ENCODE measurements around the gene TRIM33. TPM values are rescaled to one million over a fixed set of nuclear protein-coding genes. Genes with fewer than 3 reads are reported as not detected.
"Not testable (repeated sequence)": the region's sequence is repeated elsewhere in the genome, so short reads cannot be mapped to it uniquely, and the experiment has no call there.

TRIM33 gene
- total RNA-seq, 1 experiment from 2014 or later = 36.2 TPM

DNA sequence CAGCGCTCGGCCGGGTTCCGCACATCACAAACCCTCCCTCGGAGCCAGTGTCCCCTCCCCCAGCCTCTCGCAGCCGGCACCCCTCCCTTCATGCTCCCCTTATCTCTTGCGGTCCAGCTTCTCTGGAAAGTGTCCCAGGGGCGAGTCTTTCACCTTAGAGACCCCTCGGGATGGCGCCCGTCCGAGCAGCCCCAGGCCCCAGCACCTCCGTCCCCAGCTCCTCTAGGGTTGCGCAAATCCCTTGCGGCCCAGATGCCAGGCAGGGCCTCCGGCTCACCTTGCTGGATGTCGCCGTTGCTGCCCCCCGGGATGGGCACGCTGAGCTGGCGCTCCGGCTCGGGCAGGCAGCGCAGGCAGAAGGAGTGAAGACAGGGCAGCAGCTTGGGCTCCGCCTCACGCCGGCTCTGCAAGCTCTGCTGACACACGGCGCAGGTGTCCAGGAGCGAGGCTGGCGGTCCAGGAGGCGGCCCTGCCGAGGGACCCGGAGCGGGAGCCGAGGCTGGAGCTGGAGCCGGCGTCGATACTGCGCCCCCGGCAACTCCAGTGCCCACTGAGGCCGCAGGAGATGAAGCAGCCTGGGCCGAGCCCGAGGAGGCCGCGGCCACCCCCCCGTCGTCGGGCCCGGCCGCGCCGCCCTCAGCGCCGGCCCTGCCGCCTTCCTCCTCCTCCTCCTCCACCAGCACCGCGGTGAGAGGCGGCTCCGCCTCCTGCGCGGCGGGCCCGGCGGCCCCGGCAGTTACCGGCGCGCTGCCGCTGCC, 550 bp downstream of the TRIM33 start:
- peak; percentile 68 for DNase-seq (ENCODE audit: low read depth)

DNA sequence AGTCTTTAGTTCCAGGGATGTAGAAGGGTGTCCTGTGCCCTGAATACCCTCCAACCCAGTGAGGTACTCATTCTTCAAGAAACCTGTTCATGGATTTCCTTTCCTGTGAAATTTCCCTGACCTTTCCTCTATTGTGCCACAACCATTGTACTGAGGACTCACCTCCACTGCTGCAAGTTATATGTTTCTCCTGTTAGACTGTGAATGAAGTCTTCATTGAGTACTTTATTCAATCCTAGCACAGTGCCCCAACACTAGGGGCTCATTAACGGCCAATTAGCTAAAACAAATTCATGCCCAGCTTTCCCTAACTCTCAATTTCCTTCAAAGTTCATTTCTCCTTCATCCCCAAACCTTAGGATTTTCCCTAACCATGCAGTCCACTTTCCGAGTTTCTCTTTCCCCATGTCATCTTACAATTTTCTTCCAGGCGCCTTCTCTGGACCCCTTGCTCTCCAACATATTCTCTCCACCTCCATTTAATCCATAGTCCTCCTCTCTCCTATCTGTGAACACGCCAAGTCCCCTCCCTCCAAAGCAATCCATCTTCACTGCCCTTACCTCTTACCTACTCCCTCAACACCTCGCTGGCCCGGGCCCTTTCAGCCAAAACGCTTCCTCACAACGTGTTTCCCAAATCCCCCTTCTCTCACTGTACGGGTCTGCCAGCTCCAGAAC, 1.3 kb downstream of the TRIM33 start:
- DNase-seq (ENCODE audit: low read depth) = no peak

GRCh38 chr1:114508386-114508898, 2.6 kb downstream of the TRIM33 start:
- no peak for DNase-seq (ENCODE audit: low read depth)

DNA sequence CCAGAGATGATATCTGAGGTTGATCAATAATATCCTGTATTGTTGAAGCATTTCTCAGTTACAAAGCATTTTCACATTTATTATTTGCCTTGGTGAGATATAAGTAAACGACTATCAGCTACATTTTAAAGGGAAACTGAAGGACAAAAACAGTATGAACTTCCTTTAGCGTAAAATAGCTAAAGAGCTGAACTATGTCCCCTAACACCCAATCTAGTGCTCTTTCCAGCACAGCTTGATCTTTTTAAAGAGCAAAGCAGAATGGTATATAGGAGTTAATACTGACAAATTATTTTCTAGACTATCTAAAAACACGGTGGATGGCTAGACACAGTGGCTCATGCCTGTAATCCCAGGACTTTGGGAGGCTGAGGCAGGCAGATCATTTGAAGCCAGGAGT, 3.5 kb downstream of the TRIM33 start:
- no peak for DNase-seq (ENCODE audit: low read depth)

- no peak for DNase-seq (ENCODE audit: low read depth)
These were observed 5.8 kb downstream of the TRIM33 start for GRCh38 chr1:114505148-114505561.

- no peak for DNase-seq (ENCODE audit: low read depth)
These were observed 7.0 kb downstream of the TRIM33 start for GRCh38 chr1:114503916-114504422.

DNA sequence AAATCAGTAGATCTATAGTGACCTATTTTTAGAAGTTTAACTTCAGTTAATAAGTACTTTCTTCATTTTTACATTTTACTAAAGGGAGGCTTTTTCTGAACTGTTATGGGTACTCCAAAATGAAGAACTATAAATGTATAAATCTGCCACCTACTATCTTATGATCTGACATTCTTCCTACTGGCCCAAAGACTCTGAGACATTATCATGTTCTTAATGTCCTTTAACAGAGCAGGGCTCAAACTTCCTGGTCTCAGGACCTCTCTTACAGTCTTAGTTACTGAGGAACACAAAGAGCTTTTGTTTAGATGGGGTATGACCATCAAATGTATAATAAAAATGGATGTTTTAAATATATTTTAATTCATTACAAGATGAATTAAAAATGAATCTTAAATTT, 8.9 kb downstream of the TRIM33 start:
- DNase-seq (ENCODE audit: low read depth) = no peak

DNA sequence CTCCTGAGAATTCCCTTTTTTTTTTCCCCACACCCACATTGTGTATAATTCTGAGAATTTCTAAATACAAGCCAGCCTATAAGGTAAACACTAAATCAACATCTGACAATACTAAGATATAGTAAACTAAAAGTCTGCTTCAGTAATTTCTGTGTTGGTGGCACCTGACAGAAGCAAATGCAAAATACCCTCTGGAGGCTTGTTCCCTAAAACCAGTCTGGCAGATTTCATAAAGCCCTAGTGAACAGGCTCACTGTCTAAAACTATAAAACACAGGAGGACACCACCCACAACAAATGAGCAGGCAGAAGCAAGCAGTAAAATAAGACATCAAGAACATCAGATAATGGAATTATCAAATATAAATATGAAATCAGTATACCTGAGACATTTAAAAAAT, 11.5 kb downstream of the TRIM33 start:
- DNase-seq (ENCODE audit: low read depth) = no peak

DNA sequence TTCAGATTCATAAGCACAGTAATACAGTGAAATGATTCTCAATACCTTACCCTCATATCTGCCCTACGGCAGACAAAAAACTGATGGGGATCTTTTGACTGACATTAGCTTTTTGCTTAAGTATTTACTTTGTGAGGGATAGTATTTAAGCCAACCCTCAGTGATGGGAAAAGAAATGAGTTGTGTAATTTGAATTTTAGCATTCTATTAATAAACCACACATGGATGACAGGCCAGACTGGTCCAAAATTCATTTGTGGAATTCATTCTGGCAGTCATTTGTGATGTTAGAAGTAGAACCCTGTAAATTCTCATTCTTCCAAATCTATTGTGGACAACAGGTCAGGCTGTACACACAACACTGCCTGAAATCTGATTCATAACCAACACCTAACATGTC, 14.9 kb downstream of the TRIM33 start:
- no peak for DNase-seq (ENCODE audit: low read depth)

- no peak for DNase-seq (ENCODE audit: low read depth)
These were observed 15.5 kb downstream of the TRIM33 start for GRCh38 chr1:114495486-114495885.

- no peak for DNase-seq (ENCODE audit: low read depth)
These were observed 18.0 kb downstream of the TRIM33 start for GRCh38 chr1:114492978-114493377.

DNA sequence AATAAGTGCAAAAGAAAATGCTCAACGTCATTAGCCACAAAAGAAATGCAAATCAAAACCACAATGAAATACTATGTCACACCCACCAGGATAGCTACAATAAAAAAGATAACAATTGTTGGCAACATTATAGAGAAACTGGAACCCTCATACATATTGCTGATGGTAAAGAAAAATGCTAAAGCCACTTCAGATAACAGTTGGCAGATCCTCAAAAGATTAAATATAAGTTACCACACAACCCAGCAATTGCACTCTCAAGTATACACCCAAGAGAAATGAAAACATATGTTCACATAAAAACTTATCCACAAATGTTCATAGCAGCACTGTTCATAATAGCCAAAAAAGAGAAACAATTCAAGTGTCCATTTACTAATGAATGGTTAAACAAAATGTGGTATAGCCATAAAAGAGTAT, 20.7 kb downstream of the TRIM33 start:
- no peak for DNase-seq (ENCODE audit: low read depth)

- DNase-seq (ENCODE audit: low read depth) = no peak
These were observed 22.3 kb downstream of the TRIM33 start for GRCh38 chr1:114488739-114489138.

- DNase-seq (ENCODE audit: low read depth) = no peak
These were observed 25.7 kb downstream of the TRIM33 start for GRCh38 chr1:114485286-114485685.

- no peak for DNase-seq (ENCODE audit: low read depth)
These were observed 28.4 kb downstream of the TRIM33 start for GRCh38 chr1:114482585-114482984.

- DNase-seq (ENCODE audit: low read depth) = not testable (repeated sequence)
These were observed 31.4 kb downstream of the TRIM33 start for GRCh38 chr1:114479636-114480035.

GRCh38 chr1:114479134-114479533, 31.9 kb downstream of the TRIM33 start:
- DNase-seq (ENCODE audit: low read depth) = no peak

DNA sequence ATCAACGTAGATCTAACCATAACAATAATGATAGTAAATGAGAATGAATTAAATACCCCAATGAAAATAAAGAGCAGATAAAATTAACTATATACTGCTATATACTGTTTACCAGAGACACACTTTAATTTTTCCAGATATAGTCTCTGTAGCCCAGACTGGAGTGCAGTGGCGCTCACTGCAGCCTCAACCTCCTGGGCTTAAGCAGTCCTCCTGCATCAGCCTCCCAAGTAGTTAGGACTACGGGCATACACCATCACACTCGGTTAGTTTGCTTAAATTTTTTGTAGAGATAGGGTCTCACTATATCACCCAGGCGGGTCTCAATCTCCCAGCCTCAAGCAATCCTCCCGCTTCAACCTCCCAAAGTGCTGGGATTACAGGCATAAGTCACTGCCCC, 37.2 kb downstream of the TRIM33 start:
- DNase-seq (ENCODE audit: low read depth) = no peak

GRCh38 chr1:114472408-114472807, 38.6 kb downstream of the TRIM33 start:
- no peak for DNase-seq (ENCODE audit: low read depth)

DNA sequence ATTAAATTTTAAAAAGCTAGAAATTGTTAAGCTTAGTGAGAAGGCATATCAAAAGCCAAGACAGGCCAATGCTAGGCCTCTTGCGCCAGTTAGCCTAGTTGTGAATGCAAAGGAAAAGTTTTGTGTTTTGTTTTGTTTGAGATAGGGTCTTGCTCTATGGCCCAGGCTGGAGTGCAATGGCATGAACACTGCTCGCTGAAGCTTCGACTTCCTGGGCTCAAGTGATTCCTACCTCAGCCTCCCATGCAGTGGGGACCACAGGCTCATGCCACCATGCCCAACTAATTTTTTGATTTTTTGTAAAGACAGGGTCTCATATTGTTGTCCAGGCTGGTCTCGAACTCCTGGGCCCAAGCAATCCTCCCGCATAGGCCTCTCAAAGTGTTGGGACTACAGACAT, 40.3 kb downstream of the TRIM33 start:
- DNase-seq (ENCODE audit: low read depth) = no peak

DNA sequence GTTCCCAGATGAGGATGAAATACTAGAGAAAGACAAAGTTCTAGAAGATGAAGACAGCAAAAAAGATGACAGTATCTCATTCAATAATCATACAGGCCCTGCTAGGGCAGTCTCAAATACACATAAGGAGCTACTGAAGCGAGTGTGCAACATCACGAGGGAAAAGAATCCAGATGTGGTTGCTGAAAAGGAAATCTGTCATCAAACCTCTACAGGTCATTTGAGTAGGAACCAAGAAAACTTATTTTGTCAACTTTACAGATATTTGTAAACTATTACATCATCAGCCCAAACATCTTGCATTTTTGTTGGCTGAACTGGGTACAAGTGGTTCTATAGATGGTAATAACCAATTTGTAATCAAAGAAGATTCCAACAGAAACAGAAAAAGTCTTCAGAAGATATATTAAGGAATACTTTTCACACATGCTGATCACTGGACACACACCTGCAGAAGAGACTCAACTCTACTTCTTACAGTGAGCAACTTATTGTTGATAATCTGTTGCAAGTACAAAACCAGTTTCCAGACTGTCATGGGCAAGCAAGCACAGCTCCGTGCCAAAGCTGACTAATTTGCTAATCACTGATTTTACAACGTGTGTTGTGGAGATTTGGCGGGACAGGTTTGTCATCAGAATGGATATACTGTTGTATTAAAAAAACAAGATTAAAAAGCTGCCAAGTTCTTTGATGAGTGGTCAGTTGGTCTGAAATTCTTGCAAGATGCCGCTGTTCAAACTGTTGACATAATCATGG, 42.1 kb downstream of the TRIM33 start:
- peak; percentile 6 for DNase-seq (ENCODE audit: low read depth)

DNA sequence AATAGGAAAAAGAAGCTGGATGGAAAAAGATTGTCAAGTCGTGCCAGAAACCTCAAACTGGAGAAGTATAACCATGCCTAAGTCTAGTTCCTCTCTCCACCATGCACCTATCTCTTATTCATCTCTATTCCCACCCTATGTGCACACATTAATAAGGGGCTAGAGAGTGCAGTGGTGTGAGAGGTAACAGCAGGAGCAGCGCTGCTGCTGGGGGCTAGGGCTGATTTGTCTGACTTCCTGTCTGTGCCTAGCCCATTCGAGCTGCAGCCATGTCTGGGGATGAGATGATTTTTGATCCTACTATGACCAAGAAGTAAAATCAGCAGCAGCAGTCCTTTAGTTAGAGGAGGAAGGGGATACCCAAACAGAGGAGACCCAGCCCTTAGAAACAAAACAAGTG, 43.0 kb downstream of the TRIM33 start:
- no peak for DNase-seq (ENCODE audit: low read depth)
